ENCODE measurements around the gene NKD2. TPM values are rescaled to one million over a fixed set of nuclear protein-coding genes. Genes with fewer than 3 reads are reported as not detected.

The NKD2 gene
- polyA plus RNA-seq, 12 donors, result 0.96 to 32.3 (median 1.7) TPM; not detected in 1

GRCh38 chr5:1088031-1088430 lies 79.4 kb downstream of the NKD2 start:
- DNase-seq, result no peak

Other genes starting within 250 kb of the NKD2 start
- gene ZDHHC11B, start 224.1 kb upstream of the NKD2 start, polyA plus RNA-seq (ENCODE audit: insufficient read length in 12 of 12), result 10 to 100 TPM in 5 of 12 donors, 1 to 10 TPM in 6, not detected in 1; 5.3 to 34.3 (median 9.0) TPM
- gene ZDHHC11, start 157.8 kb upstream of the NKD2 start, polyA plus RNA-seq (ENCODE audit: insufficient read length in 12 of 12), result 10 to 100 TPM in 5 of 12 donors, 1 to 10 TPM in 6, not detected in 1; 4.7 to 25.3 (median 9.1) TPM
- gene BRD9, start 116.0 kb upstream of the NKD2 start, polyA plus RNA-seq (ENCODE audit: insufficient read length in 12 of 12), result 10 to 100 TPM in 11 of 12 donors, not detected in 1; 23.3 to 35.4 (median 27.5) TPM
- 10 to 100 TPM in 5 of 12 donors, 1 to 10 TPM in 6, not detected in 1; 6.0 to 19.7 (median 9.8) TPM for gene TRIP13, start 115.9 kb upstream of the NKD2 start, polyA plus RNA-seq (ENCODE audit: insufficient read length in 12 of 12)
- gene SLC12A7, start 103.3 kb downstream of the NKD2 start, polyA plus RNA-seq (ENCODE audit: insufficient read length in 12 of 12), result 10 to 100 TPM in 3 of 12 donors, 1 to 10 TPM in 8, not detected in 1; 6.5 to 19.8 (median 8.5) TPM
- 1 to 10 TPM in 1 of 12 donors, under 1 TPM in 6, not detected in 5; 0.03 to 5.2 (median 0.07) TPM for gene SLC6A19, start 192.8 kb downstream of the NKD2 start, polyA plus RNA-seq (ENCODE audit: insufficient read length in 12 of 12)
- gene SLC6A18, start 216.6 kb downstream of the NKD2 start, polyA plus RNA-seq (ENCODE audit: insufficient read length in 12 of 12), result not detected

All from muscle of arm (tissue), 12 donors.